ENCODE data around the gene HOXA3. TPM values are rescaled to one million over a fixed set of nuclear protein-coding genes. Genes with fewer than 3 reads are reported as not detected.
A peak's percentile ranks its signal among the peaks of the same experiment; 100 is the strongest.

Gene HOXA3
- total RNA-seq, 3 donors from 2014 or later, result 4.5 to 6.4 (median 4.6) TPM

- TF ChIP-seq POLR2A (IDR thresholded peaks at IDR 0.05) (no peak), CTCF (IDR thresholded peaks at IDR 0.05) (no peak), POLR2AphosphoS5 (IDR thresholded peaks at IDR 0.05) (no peak)
- no peaks in the 10 kb centered on the region for H3K27me3 ChIP-seq
- peak overlapping the region; percentile 95 to 96 for H3K27ac ChIP-seq
These were observed 13.9 kb downstream of the HOXA3 start for GRCh38 chr7:27138472-27138871.

GRCh38 chr7:27137640-27138315 is 14.6 kb downstream of the HOXA3 start:
- TF ChIP-seq CTCF (IDR thresholded peaks at IDR 0.05) (no peak), POLR2A (IDR thresholded peaks at IDR 0.05) (no peak), POLR2AphosphoS5 (IDR thresholded peaks at IDR 0.05) (no peak)
- no peaks in the 10 kb centered on the region for H3K9me3 ChIP-seq
- H3K4me3 ChIP-seq, result peak overlapping the region in 2 of 3 donors; percentile 75 to 80
- intact Hi-C loops (cut with DNase I; ENCODE audit: low total_unique reads), result no loop called here
- H3K4me1 ChIP-seq, result peaks cover 0 to 6% of the 10 kb centered on the region in 2 donors
- peak in 1 of 2 donors; percentile 10 for DNase-seq (ENCODE audit: low spot score in 2 of 2)
- peak overlapping the region; percentile 95 to 96 for H3K27ac ChIP-seq
- H3K27me3 ChIP-seq, result no peaks in the 10 kb centered on the region
- no peaks in the 10 kb centered on the region for H3K36me3 ChIP-seq

More at GRCh38 chr7:27138472-27138871, 13.9 kb downstream of the HOXA3 start:
- H3K36me3 ChIP-seq, result no peaks in the 10 kb centered on the region
- H3K4me1 ChIP-seq, result peaks cover 0 to 6% of the 10 kb centered on the region in 2 donors
- peak in 1 of 2 donors; percentile 16 for DNase-seq (ENCODE audit: low spot score in 2 of 2)
- intact Hi-C loops (cut with DNase I; ENCODE audit: low total_unique reads), result no loop called here
- no peaks in the 10 kb centered on the region for H3K9me3 ChIP-seq
- H3K4me3 ChIP-seq, result peak overlapping the region in 2 of 3 donors; percentile 75 to 80

GRCh38 chr7:27134392-27134791 is 18.0 kb downstream of the HOXA3 start:
- Histone ChIP-seq H3K4me3 (peak overlapping the region in 1 of 3 donors; percentile 22), H3K27ac (peak overlapping the region; percentile 82 to 96), H3K4me1 (peaks cover 5 to 6% of the 10 kb centered on the region in 2 donors), H3K27me3 (no peaks in the 10 kb centered on the region), H3K9me3 (no peaks in the 10 kb centered on the region), H3K36me3 (no peaks in the 10 kb centered on the region)
- intact Hi-C loops (cut with DNase I; ENCODE audit: low total_unique reads), result loop anchor here (5.0 kb wide), 1 partner anchor 1032 kb away; no protein-coding TSS in a partner anchor
- peak in 1 of 2 donors; percentile 41 for DNase-seq (ENCODE audit: low spot score in 2 of 2)
- TF ChIP-seq POLR2AphosphoS5 (IDR thresholded peaks at IDR 0.05) (peak in 2 of 3 donors; percentile 10 to 23), POLR2A (IDR thresholded peaks at IDR 0.05) (no peak), CTCF (IDR thresholded peaks at IDR 0.05) (no peak)

- H3K27me3 ChIP-seq, result no peaks in the 10 kb centered on the region
- peak overlapping the region in 1 of 3 donors; percentile 22 for H3K4me3 ChIP-seq
- TF ChIP-seq CTCF (IDR thresholded peaks at IDR 0.05), result no peak
- TF ChIP-seq POLR2AphosphoS5 (IDR thresholded peaks at IDR 0.05), result no peak
- TF ChIP-seq POLR2A (IDR thresholded peaks at IDR 0.05), result no peak
- H3K4me1 ChIP-seq, result peaks cover 5 to 6% of the 10 kb centered on the region in 2 donors
- H3K27ac ChIP-seq, result peak overlapping the region; percentile 82 to 96
- no peaks in the 10 kb centered on the region for H3K9me3 ChIP-seq
- intact Hi-C loops (cut with DNase I; ENCODE audit: low total_unique reads), result loop anchor here (5.0 kb wide), 1 partner anchor 1031 kb away; no protein-coding TSS in a partner anchor
- no peaks in the 10 kb centered on the region for H3K36me3 ChIP-seq
- peak in 1 of 2 donors; percentile 17 for DNase-seq (ENCODE audit: low spot score in 2 of 2)
These were observed 18.8 kb downstream of the HOXA3 start for GRCh38 chr7:27133409-27134231.

Data from breast epithelium (tissue), 4 donors.